AG09309 (cell line): ENCODE results near the gene ZMYND8.

ENCODE experiments used
- DNase-seq: peaks from one replicate; pipeline ENCODE4 v3.0.0-alpha.2; 2010; ENCODE audit warnings: low read depth
- H3K4me3 ChIP-seq: 2 replicates; pipeline ENCODE4 v1.5.1; 2011; ENCODE audit warnings: mild to moderate bottlenecking, low read depth, low read length, moderate library complexity; ENCODE audit not compliant: control insufficient read depth
- CTCF ChIP-seq: IDR thresholded peaks from 2 replicates; pipeline ENCODE4 v1.5.1; 2011; ENCODE audit warnings: mild to moderate bottlenecking, low read depth, low read length, inconsistent platforms; ENCODE audit not compliant: insufficient read depth, control insufficient read depth; ENCODE audit errors: missing control alignments

ZMYND8 gene

GRCh38 chr20:47224300-47224791 is 132.2 kb downstream of the ZMYND8 start:
- no peak for DNase-seq
- no peak overlapping the region for H3K4me3 ChIP-seq
- TF ChIP-seq CTCF: no peak

GRCh38 chr20:47223896-47224295 is 132.6 kb downstream of the ZMYND8 start:
- no peak overlapping the region for H3K4me3 ChIP-seq
- TF ChIP-seq CTCF: no peak
- no peak for DNase-seq

- TF ChIP-seq CTCF: no peak
- H3K4me3 ChIP-seq: no peak overlapping the region
- DNase-seq: no peak
Measured at GRCh38 chr20:47222468-47223119, 133.9 kb downstream of the ZMYND8 start.

GRCh38 chr20:47221036-47221625 is 135.4 kb downstream of the ZMYND8 start:
- TF ChIP-seq CTCF: no peak
- no peak overlapping the region for H3K4me3 ChIP-seq
- DNase-seq: no peak

- no peak overlapping the region for H3K4me3 ChIP-seq
- DNase-seq: no peak
- TF ChIP-seq CTCF: peak; percentile 69
Measured at GRCh38 chr20:47220161-47220582, 136.3 kb downstream of the ZMYND8 start.

- no peak overlapping the region for H3K4me3 ChIP-seq
- TF ChIP-seq CTCF: no peak
- DNase-seq: no peak
Measured at GRCh38 chr20:47217482-47218446, 138.7 kb downstream of the ZMYND8 start.
